ENCODE data around the gene MIS18A. TPM values are rescaled to one million over a fixed set of nuclear protein-coding genes. Genes with fewer than 3 reads are reported as not detected.

The MIS18A gene
- total and polyA plus RNA-seq, 12 donors: 3.4 to 12.6 (median 8.4) TPM

GRCh38 chr21:32233722-32234301 lies 45.0 kb downstream of the MIS18A start:
- no peak for DNase-seq
- no peaks in the 10 kb centered on the region for H3K27me3 ChIP-seq
- intact Hi-C loops (cut with DNase I): no loop called here
- H3K36me3 ChIP-seq (replicated peaks in 1 of 2): no peaks in the 10 kb centered on the region
- TF ChIP-seq POLR2A (IDR thresholded peaks at IDR 0.05) (no peak), CTCF (IDR thresholded peaks at IDR 0.05) (no peak)
- 79 to 91% (median 90%) methylated on average over 4 of the region's 4 CpGs for WGBS, 4 donors
- peaks cover 8 to 10% of the 10 kb centered on the region in 2 donors for H3K4me1 ChIP-seq (replicated peaks in 1 of 2)
- H3K9me3 ChIP-seq (replicated peaks in 1 of 3): no peaks in the 10 kb centered on the region
- no peak overlapping the region for H3K4me3 ChIP-seq
- H3K27ac ChIP-seq: peak overlapping the region in 2 of 5 donors; percentile 6 to 37

- H3K9me3 ChIP-seq (replicated peaks in 1 of 3): no peaks in the 10 kb centered on the region
- intact Hi-C loops (cut with DNase I): no loop called here
- TF ChIP-seq CTCF (IDR thresholded peaks at IDR 0.05) (no peak), POLR2A (IDR thresholded peaks at IDR 0.05) (no peak)
- WGBS, 4 donors: 38 to 46% (median 39%) methylated on average over 4 of the region's 4 CpGs
- H3K36me3 ChIP-seq (replicated peaks in 1 of 2): no peaks in the 10 kb centered on the region
- H3K27me3 ChIP-seq: no peaks in the 10 kb centered on the region
- peak overlapping the region in 2 of 5 donors; percentile 6 to 37 for H3K27ac ChIP-seq
- H3K4me3 ChIP-seq: no peak overlapping the region
- H3K4me1 ChIP-seq (replicated peaks in 1 of 2): peaks cover 8 to 10% of the 10 kb centered on the region in 2 donors
- no peak for DNase-seq
Measured at GRCh38 chr21:32233055-32233546, 45.7 kb downstream of the MIS18A start.

- no peak overlapping the region for H3K27ac ChIP-seq
- H3K27me3 ChIP-seq: no peaks in the 10 kb centered on the region
- intact Hi-C loops (cut with DNase I): no loop called here
- H3K36me3 ChIP-seq (replicated peaks in 1 of 2): no peaks in the 10 kb centered on the region
- no peak for DNase-seq
- H3K4me3 ChIP-seq: no peak overlapping the region
- H3K9me3 ChIP-seq (replicated peaks in 1 of 3): no peaks in the 10 kb centered on the region
- no peaks in the 10 kb centered on the region for H3K4me1 ChIP-seq (replicated peaks in 1 of 2)
- 65 to 82% (median 73%) methylated on average over 1 of the region's 1 CpG for WGBS, 4 donors
- no peak for TF ChIP-seq CTCF (IDR thresholded peaks at IDR 0.05)
- TF ChIP-seq POLR2A (IDR thresholded peaks at IDR 0.05): no peak
Measured at GRCh38 chr21:32226444-32226843, 52.4 kb downstream of the MIS18A start.

Other genes starting within 250 kb of the MIS18A start
- gene MRAP, start 19.8 kb upstream of the MIS18A start, total RNA-seq: 100 to 1,000 TPM in 5 of 9 donors, 10 to 100 TPM in 4; 50.3 to 769 (median 112) TPM
- 100 to 1,000 TPM in 1 of 3 donors, 10 to 100 TPM in 2; 13.4 to 491 (median 68.6) TPM for gene MRAP, start 19.8 kb upstream of the MIS18A start, polyA plus RNA-seq
- gene URB1, start 114.0 kb upstream of the MIS18A start, total RNA-seq: 10 to 100 TPM; 12.4 to 31.6 (median 16.9) TPM
- 1 to 10 TPM; 5.2 to 9.3 (median 6.7) TPM for gene URB1, start 114.0 kb upstream of the MIS18A start, polyA plus RNA-seq
- 10 to 100 TPM in 5 of 9 donors, 1 to 10 TPM in 3, under 1 TPM in 1; 0.94 to 16.2 (median 11.8) TPM for gene EVA1C, start 133.7 kb upstream of the MIS18A start, total RNA-seq
- gene EVA1C, start 133.7 kb upstream of the MIS18A start, polyA plus RNA-seq: 10 to 100 TPM in 2 of 3 donors, 1 to 10 TPM in 1; 8.2 to 33.2 (median 31.4) TPM

All from adrenal gland (tissue), 12 donors.